Naive thymus-derived CD4-positive, alpha-beta T cell (primary cell): ENCODE data around the gene DENND1B. TPM values are rescaled to one million over a fixed set of nuclear protein-coding genes. Genes with fewer than 3 reads are reported as not detected.

Experiments used
- ATAC-seq: fragments of 150-1000 bp; cut with Tn5 transposase; 2 replicates; pipeline ENCODE4 v1.10.0; 2021; ENCODE audit warnings: mild to moderate bottlenecking, moderate library complexity
- CTCF ChIA-PET: fragments of 350-600 bp; sonication (Branson Sonifier 250); formaldehyde crosslinking; loops from one replicate; lab custom pipeline; 2021; ENCODE audit warnings: antibody characterized with exemption; lab: Charles Lee
- POLR2A ChIA-PET: fragments of 350-600 bp; sonication (Branson Sonifier 250); formaldehyde crosslinking; loops from one replicate; lab custom pipeline; 2021; ENCODE audit warnings: antibody characterized with exemption, inconsistent platforms; lab: Charles Lee
- DNase-seq, 9 donors: peaks; one replicate each; pipeline versions ENCODE4 v3.0.0 to v3.0.0-alpha.2; 2020 to 2022; ENCODE audit warnings: mixed read lengths in 1 of 9
- H3K27ac ChIP-seq: one replicate; pipeline ENCODE4 v1.7.0; 2013; ENCODE audit warnings: mild to moderate bottlenecking, low read depth, low read length, moderate library complexity
- H3K27me3 ChIP-seq, 2 donors: one replicate each; pipeline ENCODE4 v1.7.0; 2013; ENCODE audit warnings: low read length in 2 of 2, mild to moderate bottlenecking in 2 of 2, moderate library complexity in 2 of 2; ENCODE audit not compliant: control insufficient read depth in 2 of 2, insufficient read depth in 2 of 2
- H3K36me3 ChIP-seq, 3 experiments: 1 replicate in 2 of 3; 2 replicates in 1 of 3; pipeline ENCODE4 v1.7.0; 2013; ENCODE audit warnings: low read length in 3 of 3, mild to moderate bottlenecking in 3 of 3, moderate library complexity in 1 of 3; ENCODE audit not compliant: insufficient read depth in 3 of 3, control insufficient read depth in 2 of 3
- H3K4me1 ChIP-seq, 2 donors: one replicate each; pipeline ENCODE4 v1.7.0; 2013; ENCODE audit warnings: low read length in 2 of 2, mild to moderate bottlenecking in 2 of 2, moderate library complexity in 1 of 2; ENCODE audit not compliant: control insufficient read depth in 2 of 2, insufficient read depth in 2 of 2
- H3K4me3 ChIP-seq: 2 replicates; pipeline ENCODE4 v1.7.0; 2013; ENCODE audit warnings: mild to moderate bottlenecking, low read length
- H3K9me3 ChIP-seq, 3 experiments: 1 replicate in 2 of 3; 2 replicates in 1 of 3; pipeline ENCODE4 v1.7.0; 2013; ENCODE audit warnings: low read length in 3 of 3; ENCODE audit not compliant: control insufficient read depth in 2 of 3
- H3K27ac Mint-ChIP-seq, 9 donors: one replicate each; pipeline ENCODE4 v1.8.0; 2020 to 2022; ENCODE audit warnings: mixed read lengths in 9 of 9, mild to moderate bottlenecking in 8 of 9, moderate library complexity in 5 of 9, inconsistent platforms in 2 of 9
- H3K27me3 Mint-ChIP-seq, 5 donors: one replicate each; pipeline ENCODE4 v1.8.0; 2021 to 2022; ENCODE audit warnings: mixed read lengths in 5 of 5, mild to moderate bottlenecking in 1 of 5
- H3K36me3 Mint-ChIP-seq, 5 donors: one replicate each; pipeline ENCODE4 v1.8.0; 2020 to 2022; ENCODE audit warnings: mixed read lengths in 5 of 5, mild to moderate bottlenecking in 3 of 5, inconsistent platforms in 1 of 5
- H3K4me1 Mint-ChIP-seq, 7 donors: one replicate each; pipeline ENCODE4 v1.8.0; 2020 to 2022; ENCODE audit warnings: mixed read lengths in 7 of 7, mild to moderate bottlenecking in 3 of 7, inconsistent platforms in 1 of 7
- H3K4me3 Mint-ChIP-seq, 10 donors: one replicate each; pipeline ENCODE4 v1.8.0; 2020 to 2022; ENCODE audit warnings: mild to moderate bottlenecking in 10 of 10, mixed read lengths in 10 of 10, moderate library complexity in 6 of 10, inconsistent platforms in 2 of 10
- H3K9me3 Mint-ChIP-seq, 11 donors: one replicate each; pipeline ENCODE4 v1.8.0; 2020 to 2022; ENCODE audit warnings: mixed read lengths in 11 of 11, mild to moderate bottlenecking in 4 of 11, inconsistent platforms in 1 of 11, moderate library complexity in 1 of 11
- intact Hi-C, 2 donors: fragments of 100-400 bp; cut with micrococcal nuclease; formaldehyde crosslinking; loops; one replicate each; pipeline ENCODE4 v1.15.1; 2023
- polyA plus RNA-seq, 2 donors: library from polyadenylated mRNA; unstranded; fragments of 300-500 nt; fragmentation: Illumina TruSeq; gene quantifications; one replicate each; pipeline ENCODE4 v1.2.3, GENCODE V29; 2021
- total RNA-seq, 6 experiments: library from RNA in 5 of 6; stranded (reverse) in 5 of 6; gene quantifications; 1 replicate in 5 of 6; 2 replicates in 1 of 6; pipeline ENCODE4 v1.2.3 and lab custom pipeline; 2021 to 2026

Gene DENND1B
- total and polyA plus RNA-seq, 7 experiments from 2014 or later, result 7.3 to 28.7 (median 18.2) TPM

DNA sequence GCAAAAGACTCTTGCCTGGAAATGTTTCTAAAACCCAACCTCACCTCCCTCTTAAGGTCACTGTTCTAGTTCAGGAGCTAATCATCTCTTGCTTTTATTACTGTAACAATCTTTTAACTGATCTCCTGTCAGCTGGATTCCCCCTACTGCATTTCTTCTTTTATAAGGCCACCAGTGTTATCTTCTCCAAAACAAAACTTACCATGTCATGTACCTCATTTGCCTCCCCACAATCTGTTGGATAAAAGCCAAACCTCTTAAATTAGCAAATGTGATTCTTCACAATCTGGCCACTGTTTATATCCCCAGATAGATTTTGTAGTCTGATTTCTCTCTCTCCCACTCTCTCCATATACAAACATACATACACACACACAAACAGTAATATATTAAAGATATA, 143.3 kb downstream of the DENND1B start:
- Histone ChIP-seq H3K4me3 (no peak overlapping the region), H3K27me3 (no peaks in the 10 kb centered on the region), H3K36me3 (peaks cover 0 to 14% (median 0%) of the 10 kb centered on the region in 3 experiments), H3K9me3 (peaks cover 0 to 3% (median 0%) of the 10 kb centered on the region in 3 experiments), H3K27ac (no peak overlapping the region), H3K4me1 (no peaks in the 10 kb centered on the region)
- no peak overlapping the region for H3K4me3 Mint-ChIP-seq
- peaks cover 0 to 17% (median 7%) of the 10 kb centered on the region in 11 donors for H3K9me3 Mint-ChIP-seq
- peaks cover 0 to 5% (median 0%) of the 10 kb centered on the region in 7 donors for H3K4me1 Mint-ChIP-seq
- H3K27me3 Mint-ChIP-seq, result no peaks in the 10 kb centered on the region
- intact Hi-C loops, result no loop called here
- no peak overlapping the region for H3K27ac Mint-ChIP-seq
- peaks cover 9 to 64% (median 41%) of the 10 kb centered on the region in 5 donors for H3K36me3 Mint-ChIP-seq
- CTCF ChIA-PET, result no interaction called here
- ATAC-seq (peak; percentile 37), DNase-seq (no peak)
- POLR2A ChIA-PET, result no interaction called here

DNA sequence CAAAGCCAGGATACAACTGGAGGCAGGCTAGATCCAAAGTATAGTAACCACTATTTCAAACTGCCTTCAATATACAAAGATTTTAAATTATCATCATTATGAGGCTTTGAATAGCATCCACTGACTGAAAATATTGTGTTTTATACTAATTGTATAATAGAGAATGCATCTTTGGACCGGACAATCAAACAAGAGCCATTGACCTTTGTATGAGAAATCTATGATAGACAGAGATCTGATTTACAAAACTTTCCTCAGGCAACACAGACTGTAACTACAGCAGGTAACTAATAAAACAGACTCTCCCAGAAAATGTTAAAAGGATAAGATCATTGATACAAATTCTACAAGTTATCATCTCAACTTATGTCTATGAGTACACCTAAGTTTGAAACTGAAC, 152.9 kb downstream of the DENND1B start:
- no peak overlapping the region for H3K27ac ChIP-seq
- ATAC-seq, result no peak
- no peak for DNase-seq
- Mint-ChIP-seq H3K4me1 (peaks cover 0 to 7% (median 4%) of the 10 kb centered on the region in 7 donors), H3K27ac (no peak overlapping the region), H3K27me3 (no peaks in the 10 kb centered on the region), H3K4me3 (no peak overlapping the region), H3K9me3 (peaks cover 0 to 5% (median 0%) of the 10 kb centered on the region in 11 donors), H3K36me3 (peaks cover 0 to 27% (median 15%) of the 10 kb centered on the region in 5 donors)
- H3K4me1 ChIP-seq, result no peaks in the 10 kb centered on the region
- H3K36me3 ChIP-seq, result no peaks in the 10 kb centered on the region
- ChIA-PET POLR2A (no interaction called here), CTCF (interaction anchor here (1.0 to 1.2 kb wide), 2 partner anchors 246 to 304 kb away, joined by 3 to 6 read pairs; no protein-coding TSS in a partner anchor)
- intact Hi-C loops, result no loop called here
- no peak overlapping the region for H3K4me3 ChIP-seq
- H3K27me3 ChIP-seq, result no peaks in the 10 kb centered on the region
- no peaks in the 10 kb centered on the region for H3K9me3 ChIP-seq

DNA sequence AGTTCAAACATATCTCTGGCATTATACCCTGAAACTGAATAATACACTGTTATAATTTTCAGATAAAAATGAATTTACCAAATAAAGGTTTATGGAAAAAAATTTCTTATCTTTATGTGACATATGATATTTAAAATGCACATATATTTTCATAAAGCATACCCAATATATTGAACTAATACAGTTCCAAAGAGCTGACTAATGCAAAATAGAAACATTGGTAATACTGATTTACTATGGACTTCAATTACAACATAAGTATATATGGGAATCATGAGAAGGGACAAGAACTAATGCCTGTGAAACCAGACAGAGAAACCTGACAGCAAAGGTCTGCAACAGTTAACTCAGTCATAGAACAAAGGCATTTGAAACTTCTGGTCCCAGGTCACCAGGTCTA, 153.5 kb downstream of the DENND1B start:
- H3K36me3 Mint-ChIP-seq, result peaks cover 0 to 26% (median 12%) of the 10 kb centered on the region in 5 donors
- no peak for ATAC-seq
- H3K9me3 Mint-ChIP-seq, result peaks cover 0 to 5% (median 0%) of the 10 kb centered on the region in 11 donors
- no peak overlapping the region for H3K27ac Mint-ChIP-seq
- no peak overlapping the region for H3K4me3 Mint-ChIP-seq
- no peak for DNase-seq
- Histone ChIP-seq H3K4me3 (no peak overlapping the region), H3K27ac (no peak overlapping the region), H3K36me3 (peaks cover 0 to 2% (median 0%) of the 10 kb centered on the region in 3 experiments), H3K27me3 (no peaks in the 10 kb centered on the region), H3K4me1 (no peaks in the 10 kb centered on the region), H3K9me3 (no peaks in the 10 kb centered on the region)
- no peaks in the 10 kb centered on the region for H3K27me3 Mint-ChIP-seq
- peaks cover 0 to 7% (median 4%) of the 10 kb centered on the region in 7 donors for H3K4me1 Mint-ChIP-seq
- CTCF ChIA-PET, result interaction anchor here (1.0 to 1.2 kb wide), 2 partner anchors 247 to 304 kb away, joined by 3 to 6 read pairs; no protein-coding TSS in a partner anchor
- intact Hi-C loops, result no loop called here
- POLR2A ChIA-PET, result no interaction called here

DNA sequence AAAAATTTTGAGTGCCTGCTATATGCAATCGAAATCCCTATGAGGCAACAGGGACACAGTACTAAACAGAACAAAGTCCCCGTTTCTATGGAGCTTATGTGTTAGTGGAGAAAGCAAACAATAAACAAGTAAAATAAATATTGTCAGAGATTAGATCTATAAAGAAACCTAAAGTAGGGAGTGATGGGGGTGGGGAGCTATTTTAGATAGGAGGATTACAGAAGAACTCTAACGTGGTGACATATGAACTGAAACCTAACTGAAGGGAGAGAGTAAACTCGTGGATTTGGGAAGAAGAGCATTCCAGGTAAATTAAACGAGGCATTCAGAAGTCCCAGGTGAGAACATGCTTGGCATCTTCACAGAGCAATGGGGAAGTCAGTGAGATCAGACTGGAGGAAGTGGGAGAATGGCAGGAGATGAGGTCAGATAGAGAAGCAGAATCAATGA, 154.5 kb downstream of the DENND1B start:
- Histone ChIP-seq H3K4me1 (no peaks in the 10 kb centered on the region), H3K27me3 (no peaks in the 10 kb centered on the region), H3K4me3 (no peak overlapping the region), H3K36me3 (peaks cover 0 to 7% (median 0%) of the 10 kb centered on the region in 3 experiments), H3K27ac (no peak overlapping the region), H3K9me3 (no peaks in the 10 kb centered on the region)
- Mint-ChIP-seq H3K9me3 (peaks cover 0 to 4% (median 0%) of the 10 kb centered on the region in 11 donors), H3K27ac (no peak overlapping the region), H3K4me1 (peaks cover 0 to 7% (median 2%) of the 10 kb centered on the region in 7 donors), H3K27me3 (no peaks in the 10 kb centered on the region), H3K36me3 (peaks cover 0 to 20% (median 6%) of the 10 kb centered on the region in 5 donors), H3K4me3 (no peak overlapping the region)
- CTCF ChIA-PET, result no interaction called here
- ATAC-seq, result no peak
- DNase-seq, result no peak
- POLR2A ChIA-PET, result no interaction called here
- intact Hi-C loops, result no loop called here

DNA sequence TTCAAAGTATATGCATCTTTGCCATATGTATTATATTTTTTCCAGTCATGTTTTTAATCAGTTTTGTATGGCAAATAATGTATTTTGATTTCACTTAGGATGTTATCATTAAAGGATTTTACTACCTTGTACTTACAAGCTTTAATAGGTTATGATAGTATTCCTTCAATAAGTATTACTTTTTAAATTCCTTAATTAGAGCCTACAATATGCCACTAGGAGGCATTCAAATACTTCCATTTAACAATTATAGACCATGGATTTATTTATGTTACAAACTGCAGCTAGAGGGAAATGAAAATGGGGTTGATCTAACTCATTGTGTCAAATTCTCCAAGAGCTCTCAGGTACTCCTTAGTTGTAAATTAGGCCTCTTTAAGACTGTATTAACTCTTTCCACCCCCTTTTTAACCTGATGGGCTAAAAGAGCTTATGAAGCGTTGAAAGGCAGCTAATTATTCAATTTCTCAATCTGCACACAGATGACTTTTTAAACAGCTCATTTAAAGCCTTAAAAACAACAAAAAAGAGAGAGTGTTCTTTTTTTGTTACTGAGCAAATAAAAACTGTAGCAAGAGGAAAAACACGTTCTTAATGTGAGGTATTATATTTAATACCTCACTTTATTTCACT, 156.2 kb downstream of the DENND1B start:
- H3K9me3 Mint-ChIP-seq, result no peaks in the 10 kb centered on the region
- peak in 3 of 9 donors; percentile 6 to 22 (median 15) for DNase-seq
- H3K9me3 ChIP-seq, result no peaks in the 10 kb centered on the region
- ChIA-PET POLR2A (interaction anchor here (0.7 kb wide), 1 partner anchor 849 kb away, joined by 3 read pairs; no protein-coding TSS in a partner anchor), CTCF (interaction anchor here (0.7 to 3.3 kb wide), 5 partner anchors 250 to 846 kb away, joined by 3 to 26 read pairs (median 7); no protein-coding TSS in a partner anchor)
- no peak overlapping the region for H3K27ac ChIP-seq
- H3K36me3 ChIP-seq, result peaks cover 0 to 7% (median 0%) of the 10 kb centered on the region in 3 experiments
- ATAC-seq, result no peak
- H3K4me3 ChIP-seq, result no peak overlapping the region
- no peaks in the 10 kb centered on the region for H3K4me1 ChIP-seq
- peaks cover 0 to 6% (median 0%) of the 10 kb centered on the region in 7 donors for H3K4me1 Mint-ChIP-seq
- no peak overlapping the region for H3K27ac Mint-ChIP-seq
- peaks cover 0 to 8% (median 3%) of the 10 kb centered on the region in 5 donors for H3K36me3 Mint-ChIP-seq
- no peak overlapping the region for H3K4me3 Mint-ChIP-seq
- H3K27me3 ChIP-seq, result no peaks in the 10 kb centered on the region
- no peaks in the 10 kb centered on the region for H3K27me3 Mint-ChIP-seq
- intact Hi-C loops, result loop anchor here (1.0 to 10.0 kb wide), 7 partner anchors 250 to 848 kb away; partner anchors contain the start of gene NEK7 (in 1 of the 2)

DNA sequence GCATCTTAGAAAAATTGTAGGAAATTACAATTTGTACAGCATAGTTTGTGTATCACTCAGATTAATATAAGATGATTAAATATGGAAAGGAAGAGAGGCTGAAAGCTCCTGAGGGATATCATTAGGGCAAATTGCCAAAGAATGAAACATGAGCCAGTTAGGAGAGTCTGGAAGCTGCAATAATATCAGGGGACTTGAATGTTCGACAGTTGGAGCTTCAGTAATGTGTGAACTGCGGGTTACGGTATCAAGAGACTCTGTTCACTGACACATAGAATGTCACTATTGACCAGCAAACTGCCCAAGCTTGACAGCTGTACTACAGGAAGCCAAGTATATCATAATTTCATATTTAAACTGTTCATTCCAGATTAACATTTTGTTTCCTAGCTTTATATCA, 157.2 kb downstream of the DENND1B start:
- Mint-ChIP-seq H3K9me3 (no peaks in the 10 kb centered on the region), H3K4me1 (peaks cover 0 to 6% (median 0%) of the 10 kb centered on the region in 7 donors), H3K27me3 (no peaks in the 10 kb centered on the region), H3K36me3 (peaks cover 0 to 12% (median 0%) of the 10 kb centered on the region in 5 donors), H3K27ac (no peak overlapping the region), H3K4me3 (no peak overlapping the region)
- ChIA-PET POLR2A (no interaction called here), CTCF (interaction anchor here (0.9 to 3.3 kb wide), 5 partner anchors 241 to 847 kb away, joined by 3 to 26 read pairs (median 7); no protein-coding TSS in a partner anchor)
- DNase-seq (no peak), ATAC-seq (no peak)
- H3K27me3 ChIP-seq, result no peaks in the 10 kb centered on the region
- H3K4me3 ChIP-seq, result no peak overlapping the region
- no peaks in the 10 kb centered on the region for H3K4me1 ChIP-seq
- H3K9me3 ChIP-seq, result no peaks in the 10 kb centered on the region
- intact Hi-C loops, result loop anchor here (2.0 to 10.0 kb wide), 3 partner anchors 477 to 849 kb away; no protein-coding TSS in a partner anchor
- no peak overlapping the region for H3K27ac ChIP-seq
- peaks cover 0 to 7% (median 0%) of the 10 kb centered on the region in 3 experiments for H3K36me3 ChIP-seq
